ENCODE results near the gene ZNF320.
"Not testable (repeated sequence)": the region's sequence is repeated elsewhere in the genome, so short reads cannot be mapped to it uniquely, and the experiment has no call there.

Gene ZNF320

GRCh38 chr19:52897138-52897935 is at the start of gene ZNF320:
Gene ZNF320 (minus strand): TSS chr19:52897635. CDS start chr19:52890255, 7,380 bp downstream.
- DNase-seq (ENCODE audit: low spot score), result peak; percentile 90

DNA sequence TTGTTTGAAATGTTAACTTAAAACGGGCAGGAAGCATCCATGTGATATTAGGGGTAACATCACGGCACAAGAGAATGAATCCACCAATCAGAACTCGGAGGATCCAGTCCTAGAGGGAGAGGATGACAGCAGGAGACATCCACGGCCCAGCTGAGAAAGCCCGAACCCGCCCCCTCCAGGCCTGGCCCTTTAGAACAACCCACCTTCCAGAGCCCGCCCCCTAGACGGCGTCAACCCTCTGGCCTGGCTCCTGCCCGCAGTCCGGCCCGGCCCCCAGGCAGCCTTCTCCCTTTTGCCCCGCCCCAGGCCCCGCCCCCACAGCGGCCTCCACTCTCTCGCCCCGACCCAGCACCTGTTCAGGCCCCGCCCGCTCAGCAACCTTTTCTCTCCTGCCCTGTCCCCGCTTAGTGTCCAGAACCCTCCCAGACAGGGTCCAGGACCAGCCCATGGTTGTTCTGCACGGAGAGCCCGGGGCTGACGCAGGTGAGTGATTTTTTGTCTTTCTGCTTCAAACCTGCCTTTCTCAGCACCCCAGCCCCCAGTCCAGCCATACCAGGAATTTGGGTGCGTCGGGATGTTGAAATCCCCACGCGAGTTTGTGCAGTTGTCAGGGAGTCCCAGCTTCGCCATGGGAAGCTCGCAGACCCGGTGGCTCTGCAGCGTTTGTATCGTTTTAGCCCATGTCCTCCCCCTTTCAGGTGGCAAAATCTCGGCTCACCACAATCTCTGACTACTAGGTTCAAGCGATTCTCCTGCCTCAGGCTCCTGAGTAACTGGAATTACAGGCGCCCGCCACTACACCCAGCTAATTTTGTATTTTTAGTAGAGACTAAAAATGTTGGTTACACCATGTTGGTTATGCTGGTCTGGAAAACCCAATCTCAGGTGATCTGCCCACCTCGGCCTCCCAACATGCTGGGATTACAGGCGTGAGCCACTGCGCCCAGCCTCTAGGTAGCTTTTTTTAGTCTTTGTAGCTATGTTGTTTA is 49.2 kb upstream of the ZNF320 start:
- no peak for DNase-seq (ENCODE audit: low spot score)

DNA sequence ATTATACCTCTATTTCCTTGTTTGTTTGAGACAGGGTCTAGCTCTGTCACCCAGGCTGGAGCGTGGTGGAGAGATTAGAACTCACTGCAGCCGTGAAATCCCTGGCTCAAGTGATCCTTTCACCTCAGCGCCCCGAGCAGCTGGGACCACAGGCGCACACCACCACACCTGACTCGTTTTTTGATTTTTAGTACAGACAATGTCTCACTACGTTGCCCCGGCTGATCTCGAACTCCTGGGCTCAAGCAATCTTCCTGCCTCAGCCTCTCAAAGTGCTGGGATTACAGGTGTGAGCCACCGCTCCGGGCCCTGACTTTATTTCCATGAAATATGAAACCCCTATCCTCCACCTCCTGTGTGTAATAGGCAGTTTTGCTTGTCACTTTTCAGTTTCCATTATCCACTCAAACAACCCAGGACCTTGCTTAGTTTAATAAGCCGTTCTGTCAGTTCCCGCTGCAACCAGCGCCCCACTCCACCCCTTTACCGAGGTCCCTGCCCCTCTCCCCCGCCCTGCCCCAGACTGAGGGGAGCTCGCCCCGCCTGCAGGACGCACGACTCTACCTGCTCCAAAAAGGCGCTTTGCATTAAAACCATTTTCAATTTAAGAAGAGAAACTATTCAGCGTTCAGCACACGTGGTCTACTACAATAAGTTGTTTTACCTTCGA is 48.4 kb upstream of the ZNF320 start:
- DNase-seq (ENCODE audit: low spot score), result no peak

DNA sequence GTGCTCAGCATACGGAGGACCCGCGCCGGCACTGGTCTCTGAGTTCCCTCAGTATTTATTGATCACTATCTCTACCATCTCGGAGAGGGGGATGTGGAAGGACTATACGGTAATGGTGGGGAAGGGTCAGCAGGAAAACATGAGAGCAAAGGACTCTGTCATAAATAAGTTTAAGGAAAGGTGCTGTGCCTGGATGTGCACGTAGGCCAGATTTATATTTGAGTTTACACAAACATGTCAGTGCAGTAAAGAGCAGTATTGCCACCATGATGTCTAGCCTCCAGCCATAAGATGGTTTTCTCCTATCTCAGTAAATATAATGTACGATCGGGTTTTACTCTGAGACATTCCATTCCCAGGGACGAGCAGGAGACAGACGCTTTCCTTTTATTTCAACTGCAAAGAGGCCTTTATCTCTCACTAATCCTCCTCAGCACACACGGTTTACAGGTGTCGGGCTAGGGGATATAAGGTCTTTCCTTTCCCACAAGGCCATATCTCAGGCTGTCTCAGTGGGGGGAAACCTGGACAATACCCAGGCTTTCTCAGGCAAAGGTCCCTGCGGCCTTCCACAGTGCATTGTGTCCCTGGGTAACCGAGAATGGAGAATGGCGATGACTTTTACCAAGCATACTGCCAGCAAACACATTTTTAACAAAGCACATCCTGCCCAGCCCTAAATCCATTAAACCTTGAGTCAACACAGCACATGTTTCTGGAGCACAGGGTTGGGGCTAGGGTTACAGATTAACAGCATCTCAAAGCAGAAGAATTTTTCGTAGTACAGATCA is 47.5 kb upstream of the ZNF320 start:
- DNase-seq (ENCODE audit: low spot score), result not testable (repeated sequence)

GRCh38 chr19:52943884-52944643 is 46.6 kb upstream of the ZNF320 start:
- no peak for DNase-seq (ENCODE audit: low spot score)

GRCh38 chr19:52943134-52943883 is 45.9 kb upstream of the ZNF320 start:
- DNase-seq (ENCODE audit: low spot score), result no peak

DNA sequence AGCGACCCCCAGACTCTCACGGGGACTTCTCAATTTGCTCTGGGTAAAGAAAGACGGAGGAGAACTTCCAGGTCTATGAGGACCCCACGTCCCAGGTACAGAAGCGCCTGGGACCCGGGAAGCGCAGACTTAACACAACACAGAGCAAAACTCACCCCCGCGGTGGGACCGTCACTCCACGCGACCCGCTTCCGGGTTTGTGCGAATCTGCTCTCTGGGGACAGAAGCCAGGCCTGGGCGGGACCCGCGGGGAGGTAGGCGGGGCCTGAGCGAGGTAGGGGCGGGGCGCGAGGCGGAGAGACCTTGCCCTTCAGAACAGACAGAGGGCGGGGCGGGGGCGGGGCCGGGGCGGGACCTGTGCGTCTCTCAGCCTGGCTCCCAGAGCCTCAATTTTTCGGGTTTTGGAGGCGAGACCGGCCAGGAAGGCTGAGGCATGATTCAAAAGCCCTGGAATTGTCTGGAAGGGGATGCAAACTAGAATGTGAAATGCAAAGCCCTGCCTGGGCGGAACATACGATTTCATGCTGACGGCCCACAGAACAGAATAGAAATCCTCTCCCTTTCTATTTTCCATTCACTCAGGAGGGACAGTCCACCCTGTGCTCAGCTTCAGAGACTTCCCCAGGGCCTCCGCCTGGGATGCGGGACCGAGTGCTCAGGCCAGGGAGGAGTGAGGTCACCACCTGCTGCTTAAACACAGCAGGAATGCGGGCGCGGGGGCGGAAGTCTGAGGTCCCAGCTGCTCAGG is 45.1 kb upstream of the ZNF320 start:
- peak; percentile 84 for DNase-seq (ENCODE audit: low spot score)

GRCh38 chr19:52941941-52942385 is 44.5 kb upstream of the ZNF320 start:
- no peak for DNase-seq (ENCODE audit: low spot score)

DNA sequence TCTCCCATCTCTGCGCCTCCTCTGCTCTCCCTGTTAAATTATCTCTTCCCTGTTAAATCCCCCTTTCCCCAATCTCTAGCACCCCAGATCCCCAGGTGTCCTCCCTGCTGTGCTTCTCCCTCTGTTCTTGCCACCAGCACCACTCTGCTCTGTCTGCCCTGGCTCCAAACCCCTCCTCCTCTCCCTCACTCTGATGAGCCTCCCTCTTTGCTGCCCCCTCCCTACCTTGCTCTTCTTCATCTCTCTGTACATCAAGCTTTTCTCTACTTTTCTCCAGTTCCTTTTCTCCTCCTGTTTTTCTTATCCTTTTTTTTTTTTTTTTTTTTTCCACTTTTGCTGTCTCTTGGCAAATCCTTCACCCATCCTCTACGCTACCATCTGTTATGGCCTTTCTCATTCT is 44.1 kb upstream of the ZNF320 start:
- not testable (repeated sequence) for DNase-seq (ENCODE audit: low spot score)

DNA sequence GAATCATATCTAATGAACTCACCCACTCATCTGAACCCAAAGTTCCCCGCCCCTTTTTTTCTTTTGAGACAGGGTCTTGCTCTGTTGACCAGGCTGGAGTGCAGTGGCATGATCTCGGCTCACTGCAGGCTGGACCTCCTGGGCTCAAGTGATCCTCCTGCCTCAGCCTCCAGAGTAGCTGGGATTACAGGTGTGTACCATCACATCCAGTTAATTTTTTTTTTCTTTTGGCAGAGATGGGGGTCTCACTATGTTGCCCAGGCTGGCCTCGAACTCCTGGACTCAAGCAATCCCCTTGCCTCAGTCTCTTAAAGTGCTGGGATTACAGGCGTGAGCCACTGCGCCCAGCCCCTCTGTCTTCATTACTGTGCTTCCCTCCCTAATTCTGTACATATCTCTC is 43.5 kb upstream of the ZNF320 start:
- DNase-seq (ENCODE audit: low spot score), result not testable (repeated sequence)

DNA sequence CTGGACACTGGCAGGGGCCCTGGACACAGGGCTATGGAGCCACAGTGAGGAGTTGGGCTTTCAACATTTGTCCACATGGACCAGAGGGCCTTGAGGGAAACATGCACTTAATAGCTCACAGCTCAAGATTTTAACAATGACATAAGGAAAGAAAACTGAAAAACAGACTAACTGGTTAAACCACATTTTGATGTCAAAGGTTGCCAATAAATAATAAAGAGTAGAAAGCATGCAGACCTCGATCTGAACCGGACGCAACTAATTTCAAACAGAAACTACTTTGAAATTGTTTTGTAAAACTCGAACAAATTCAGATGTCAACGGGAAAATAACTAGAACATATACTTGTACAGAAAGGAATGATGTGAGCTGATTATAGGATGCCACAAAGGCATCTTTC is 41.3 kb upstream of the ZNF320 start:
- no peak for DNase-seq (ENCODE audit: low spot score)

GRCh38 chr19:52936954-52937325 is 39.5 kb upstream of the ZNF320 start:
- DNase-seq (ENCODE audit: low spot score), result no peak

- no peak for DNase-seq (ENCODE audit: low spot score)
Observed at GRCh38 chr19:52936151-52936953, 38.9 kb upstream of the ZNF320 start.

DNA sequence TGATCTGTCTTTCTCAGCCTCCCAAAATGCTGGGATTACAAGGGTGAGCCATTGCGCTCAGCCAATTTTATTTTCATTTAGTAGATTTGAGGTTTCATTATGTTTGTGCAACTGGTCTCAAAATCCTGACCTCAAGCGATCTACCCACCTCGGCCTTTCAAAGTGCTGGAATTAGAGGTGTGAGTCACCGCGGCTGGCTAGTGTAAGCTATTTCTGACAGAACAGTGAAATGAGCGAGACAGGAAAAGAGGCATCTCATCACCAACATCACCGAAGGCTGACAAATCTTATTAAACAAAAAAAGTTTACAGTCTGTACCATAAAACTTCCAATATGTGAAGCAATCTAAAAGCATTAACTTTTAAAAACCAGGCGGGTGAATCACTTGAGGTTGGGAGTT is 38.0 kb upstream of the ZNF320 start:
- no peak for DNase-seq (ENCODE audit: low spot score)

- DNase-seq (ENCODE audit: low spot score), result not testable (repeated sequence)
Observed at GRCh38 chr19:52924641-52925040, 27.2 kb upstream of the ZNF320 start.

DNA sequence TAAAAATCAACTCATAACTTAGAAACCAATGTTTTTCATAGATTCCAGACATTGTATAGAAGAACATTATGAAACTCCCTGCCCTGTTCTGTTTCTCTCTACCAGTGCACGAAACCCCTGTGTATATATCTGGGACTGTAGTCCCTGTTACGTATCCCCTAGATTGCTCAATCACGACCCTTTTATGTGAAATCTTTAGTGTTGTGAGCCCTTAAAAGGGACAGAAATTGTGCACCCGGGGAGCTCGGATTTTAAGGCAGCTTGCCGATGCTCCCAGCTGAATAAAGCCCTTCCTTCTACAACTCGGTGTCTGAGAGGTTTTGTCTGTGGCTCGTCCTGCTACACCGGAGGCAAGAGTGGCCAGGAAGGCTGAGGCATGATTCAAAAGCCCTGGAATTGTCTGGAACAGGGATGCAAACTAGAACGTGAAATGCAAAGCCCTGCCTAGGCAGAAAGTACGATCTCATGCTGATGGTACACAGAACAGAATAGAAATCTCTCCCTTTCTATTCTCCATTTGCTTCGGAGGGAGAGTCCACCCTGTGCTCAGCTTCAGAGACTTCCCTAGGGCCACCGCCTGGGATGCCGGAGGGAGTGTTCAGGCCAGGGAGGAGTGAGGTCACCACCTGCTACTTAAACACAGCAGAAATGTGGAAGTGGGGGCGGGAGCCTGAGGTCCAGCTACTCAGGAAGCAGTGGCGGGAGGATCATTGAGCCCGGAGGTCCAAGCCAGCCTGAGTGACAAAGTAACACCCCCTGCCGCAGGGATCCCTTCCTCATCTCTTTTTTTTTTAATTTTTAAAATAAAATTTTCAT is 26.6 kb upstream of the ZNF320 start:
- no peak for DNase-seq (ENCODE audit: low spot score)

Data from kidney capillary endothelial cell (primary cell).